Liver (tissue), 9 donors: ENCODE results near the gene MTA3. TPM values are rescaled to one million over a fixed set of nuclear protein-coding genes. Genes with fewer than 3 reads are reported as not detected.

Source experiments
- DNase-seq: peaks from one replicate; pipeline ENCODE4 v3.0.0-alpha.2; 2017; ENCODE audit warnings: low spot score
- H3K27ac ChIP-seq, 2 donors: one replicate each; pipeline ENCODE4 v1.7.0; 2013; ENCODE audit warnings: inconsistent platforms in 2 of 2, low read length in 2 of 2, control low read depth in 1 of 2, low read depth in 1 of 2, mild to moderate bottlenecking in 1 of 2
- H3K27me3 ChIP-seq, 4 donors: one replicate each; pipeline versions ENCODE4 v1.6.1 to v1.7.0; 2013; ENCODE audit warnings: low read length in 3 of 4, inconsistent platforms in 1 of 4, mild to moderate bottlenecking in 1 of 4, moderate library complexity in 1 of 4; ENCODE audit not compliant: control insufficient read depth in 4 of 4, insufficient read depth in 4 of 4
- H3K36me3 ChIP-seq, 4 donors: one replicate each; pipeline versions ENCODE4 v1.6.1 to v1.7.0; 2013; ENCODE audit warnings: low read length in 3 of 4, mild to moderate bottlenecking in 3 of 4, low read depth in 1 of 4, moderate library complexity in 1 of 4; ENCODE audit not compliant: control insufficient read depth in 4 of 4, insufficient read depth in 3 of 4
- H3K4me1 ChIP-seq, 4 donors: one replicate each; pipeline versions ENCODE4 v1.6.1 to v1.7.0; 2013; ENCODE audit warnings: low read length in 3 of 4, mild to moderate bottlenecking in 3 of 4, moderate library complexity in 1 of 4; ENCODE audit not compliant: control insufficient read depth in 4 of 4, insufficient read depth in 4 of 4
- H3K4me3 ChIP-seq, 3 donors: one replicate each; pipeline versions ENCODE4 v1.6.1 to v1.7.0; 2013; ENCODE audit warnings: low read length in 3 of 3, control low read depth in 1 of 3, low read depth in 1 of 3, mild to moderate bottlenecking in 1 of 3
- H3K9ac ChIP-seq, 2 donors: one replicate each; pipeline ENCODE4 v1.7.0; 2013; ENCODE audit warnings: low read length in 2 of 2, mild to moderate bottlenecking in 2 of 2, moderate library complexity in 2 of 2, control low read depth in 1 of 2, low read depth in 1 of 2
- H3K9me3 ChIP-seq, 4 donors: one replicate each; pipeline versions ENCODE4 v1.6.1 to v1.7.0; 2013; ENCODE audit warnings: low read length in 3 of 4; ENCODE audit not compliant: control insufficient read depth in 4 of 4
- CTCF ChIP-seq: fragments of 150-350 bp; IDR thresholded peaks from 2 replicates; pipeline ENCODE4 v1.5.1; 2017; ENCODE audit warnings: improper control_type of control experiment, low read depth, low read length; ENCODE audit not compliant: missing input control
- EGR1 ChIP-seq, 2 donors: IDR thresholded peaks; 2 replicates each; pipeline ENCODE4 v1.6.1; 2016 to 2018; ENCODE audit warnings: antibody characterized with exemption in 2 of 2, low read depth in 2 of 2
- FOXA1 ChIP-seq: IDR thresholded peaks from 2 replicates; pipeline ENCODE4 v1.6.1; 2016; ENCODE audit warnings: antibody characterized with exemption
- FOXA2 ChIP-seq: IDR thresholded peaks from 2 replicates; pipeline ENCODE4 v1.6.1; 2016; ENCODE audit warnings: antibody characterized with exemption
- GABPA ChIP-seq, 2 donors: IDR thresholded peaks in 1 of 2; conservative IDR thresholded peaks in 1 of 2; 2 replicates each; pipeline ENCODE4 v1.6.1; 2016; ENCODE audit warnings: antibody characterized with exemption in 2 of 2, mild to moderate bottlenecking in 1 of 2, moderate library complexity in 1 of 2
- HNF4A ChIP-seq, 2 donors: conservative IDR thresholded peaks; 2 replicates each; pipeline ENCODE4 v1.6.1; 2016; ENCODE audit warnings: antibody characterized with exemption in 2 of 2, mild to moderate bottlenecking in 2 of 2
- HNF4G ChIP-seq: IDR thresholded peaks from 2 replicates; pipeline ENCODE4 v1.6.1; 2016; ENCODE audit warnings: antibody characterized with exemption
- JUND ChIP-seq, 2 donors: IDR thresholded peaks; 2 replicates each; pipeline ENCODE4 v1.6.1; 2016; ENCODE audit warnings: antibody characterized with exemption in 2 of 2
- MAX ChIP-seq: IDR thresholded peaks from 2 replicates; pipeline ENCODE4 v1.6.1; 2016; ENCODE audit warnings: antibody characterized with exemption
- NR2F2 ChIP-seq: IDR thresholded peaks from 2 replicates; pipeline ENCODE4 v1.6.1; 2016; ENCODE audit warnings: antibody characterized with exemption
- RAD21 ChIP-seq, 2 donors: IDR thresholded peaks; 2 replicates each; pipeline ENCODE4 v1.6.1; 2016; ENCODE audit warnings: antibody characterized with exemption in 2 of 2, mild to moderate bottlenecking in 2 of 2
- RXRA ChIP-seq, 2 donors: IDR thresholded peaks; 2 replicates each; pipeline ENCODE4 v1.6.1; 2017 to 2018; ENCODE audit warnings: antibody characterized with exemption in 2 of 2, mild to moderate bottlenecking in 1 of 2
- SP1 ChIP-seq: IDR thresholded peaks from 2 replicates; pipeline ENCODE4 v1.6.1; 2018; ENCODE audit warnings: antibody characterized with exemption, mild to moderate bottlenecking
- TAF1 ChIP-seq: conservative IDR thresholded peaks from 2 replicates; pipeline ENCODE4 v1.6.1; 2016; ENCODE audit warnings: antibody characterized with exemption, mild to moderate bottlenecking
- YY1 ChIP-seq: IDR thresholded peaks from 2 replicates; pipeline ENCODE4 v1.6.1; 2016; ENCODE audit warnings: antibody characterized with exemption, mild to moderate bottlenecking
- WGBS: extraction: QIAGEN DNeasy Blood & Tissue Kit; methylation state at CpG from one replicate; pipeline ENCODE4 v1.1.7; 2013; 5-methylcytosine and 5-hydroxymethylcytosine counted together
- polyA plus RNA-seq, 2 donors: library from polyadenylated mRNA; stranded (reverse) in 1 of 2; unstranded in 1 of 2; fragments of 200-250 nt in 1 of 2; fragments of >200 nt in 1 of 2; fragmentation: Nextera tagmentation in 1 of 2; extraction: Ambion mirVana in 1 of 2; gene quantifications; one replicate each; pipeline versions ENCODE4 v1.2.1 to v1.2.3, GENCODE V29; 2013 to 2015
- total RNA-seq, 2 donors: library from RNA; depleted of rRNA; stranded (reverse); fragments of >200 nt; gene quantifications; one replicate each; pipeline ENCODE4 v1.2.3, GENCODE V29; 2014
- TF ChIP-seq, protein P1 (sequence below): IDR thresholded peaks from 2 replicates; pipeline ENCODE4 v1.6.1; 2016; ENCODE audit warnings: antibody characterized with exemption
- TF ChIP-seq, protein P2 (sequence below): IDR thresholded peaks from 2 replicates; pipeline ENCODE4 v1.6.1; 2016; ENCODE audit warnings: antibody characterized with exemption
- donor health status: healthy.
- donor health status: healthy.
- donor health status: healthy.
- donor health status: healthy.
- donor health status: healthy.

Gene MTA3
- total and polyA plus RNA-seq, 4 donors = 5.5 to 10.3 (median 6.8) TPM

DNA sequence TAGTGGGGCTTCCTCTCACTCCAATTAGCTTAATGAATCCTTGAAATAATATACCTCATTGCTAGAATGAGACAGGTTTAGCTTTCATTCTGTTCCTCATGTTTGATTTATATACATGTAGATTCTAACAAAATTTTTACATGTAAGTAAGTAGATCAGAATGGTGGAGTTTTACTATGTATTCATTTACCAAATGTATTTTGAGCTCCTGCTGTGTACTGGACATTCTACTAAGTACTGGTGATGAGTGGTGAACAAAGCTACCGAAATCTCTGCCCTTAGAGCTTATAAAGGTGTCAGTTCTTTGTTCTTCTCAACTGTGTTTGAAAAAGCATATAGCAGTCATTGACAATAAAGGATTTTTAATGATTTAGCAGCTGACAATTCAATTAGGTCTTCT lies 19.7 kb downstream of the MTA3 start:
- Histone ChIP-seq H3K9ac (no peak overlapping the region), H3K27me3 (no peaks in the 10 kb centered on the region), H3K9me3 (no peaks in the 10 kb centered on the region), H3K4me1 (no peaks in the 10 kb centered on the region), H3K36me3 (peaks cover 0 to 3% (median 0%) of the 10 kb centered on the region in 4 donors), H3K4me3 (no peak overlapping the region), H3K27ac (no peak overlapping the region)
- no peak for DNase-seq
- no peak for TF ChIP-seq MAX
- no peak for TF ChIP-seq EGR1 (IDR thresholded peaks at IDR 0.05; ENCODE audit: low read depth in 2 of 2)
- no peak for TF ChIP-seq RAD21 (IDR thresholded peaks at IDR 0.05)
- TF ChIP-seq RXRA (IDR thresholded peaks at IDR 0.05) = no peak
- no peak for TF ChIP-seq NR2F2
- TF ChIP-seq HNF4A (conservative IDR thresholded peaks at IDR 0.05) = no peak
- TF ChIP-seq SP1 = no peak
- TF ChIP-seq, protein P1, sequence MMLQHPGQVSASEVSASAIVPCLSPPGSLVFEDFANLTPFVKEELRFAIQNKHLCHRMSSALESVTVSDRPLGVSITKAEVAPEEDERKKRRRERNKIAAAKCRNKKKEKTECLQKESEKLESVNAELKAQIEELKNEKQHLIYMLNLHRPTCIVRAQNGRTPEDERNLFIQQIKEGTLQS = no peak
- TF ChIP-seq HNF4G = no peak
- TF ChIP-seq TAF1 = no peak
- no peak for TF ChIP-seq FOXA1
- TF ChIP-seq GABPA (IDR thresholded peaks at IDR 0.05 in 1 of 2, conservative IDR thresholded peaks at IDR 0.05 in 1 of 2) = no peak
- TF ChIP-seq YY1 = no peak
- TF ChIP-seq, protein P2, sequence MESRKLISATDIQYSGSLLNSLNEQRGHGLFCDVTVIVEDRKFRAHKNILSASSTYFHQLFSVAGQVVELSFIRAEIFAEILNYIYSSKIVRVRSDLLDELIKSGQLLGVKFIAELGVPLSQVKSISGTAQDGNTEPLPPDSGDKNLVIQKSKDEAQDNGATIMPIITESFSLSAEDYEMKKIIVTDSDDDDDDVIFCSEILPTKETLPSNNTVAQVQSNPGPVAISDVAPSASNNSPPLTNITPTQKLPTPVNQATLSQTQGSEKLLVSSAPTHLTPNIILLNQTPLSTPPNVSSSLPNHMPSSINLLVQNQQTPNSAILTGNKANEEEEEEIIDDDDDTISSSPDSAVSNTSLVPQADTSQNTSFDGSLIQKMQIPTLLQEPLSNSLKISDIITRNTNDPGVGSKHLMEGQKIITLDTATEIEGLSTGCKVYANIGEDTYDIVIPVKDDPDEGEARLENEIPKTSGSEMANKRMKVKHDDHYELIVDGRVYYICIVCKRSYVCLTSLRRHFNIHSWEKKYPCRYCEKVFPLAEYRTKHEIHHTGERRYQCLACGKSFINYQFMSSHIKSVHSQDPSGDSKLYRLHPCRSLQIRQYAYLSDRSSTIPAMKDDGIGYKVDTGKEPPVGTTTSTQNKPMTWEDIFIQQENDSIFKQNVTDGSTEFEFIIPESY = no peak
- no peak for TF ChIP-seq CTCF
- WGBS = 96% methylated on average over 1 of the region's 1 CpG

DNA sequence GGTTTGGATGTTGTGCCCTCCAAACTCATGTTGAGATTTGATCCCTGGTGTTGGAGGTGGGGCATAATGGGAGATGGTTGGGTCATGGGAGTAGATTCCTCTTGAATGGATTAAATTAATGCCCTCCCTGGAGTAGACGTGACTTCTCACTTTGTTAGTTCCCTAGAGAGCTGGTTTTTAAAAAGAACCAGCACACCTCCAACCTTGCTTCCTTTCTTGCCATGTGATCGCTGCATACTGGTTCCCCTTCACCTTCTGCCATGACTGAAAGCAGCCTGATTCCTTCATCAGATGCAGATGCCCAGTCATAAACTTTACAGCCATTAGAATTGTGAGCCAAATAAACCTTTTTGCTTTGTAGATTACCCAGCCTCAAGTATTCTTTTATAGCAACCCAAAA lies 21.7 kb downstream of the MTA3 start:
- Histone ChIP-seq H3K9me3 (no peaks in the 10 kb centered on the region), H3K27ac (no peak overlapping the region), H3K27me3 (no peaks in the 10 kb centered on the region), H3K9ac (no peak overlapping the region), H3K4me3 (no peak overlapping the region), H3K4me1 (no peaks in the 10 kb centered on the region), H3K36me3 (no peaks in the 10 kb centered on the region)
- TF ChIP-seq JUND (IDR thresholded peaks at IDR 0.05) (no peak), HNF4G (no peak)
- WGBS = 93% methylated on average over 2 of the region's 2 CpGs
- DNase-seq = no peak

DNA sequence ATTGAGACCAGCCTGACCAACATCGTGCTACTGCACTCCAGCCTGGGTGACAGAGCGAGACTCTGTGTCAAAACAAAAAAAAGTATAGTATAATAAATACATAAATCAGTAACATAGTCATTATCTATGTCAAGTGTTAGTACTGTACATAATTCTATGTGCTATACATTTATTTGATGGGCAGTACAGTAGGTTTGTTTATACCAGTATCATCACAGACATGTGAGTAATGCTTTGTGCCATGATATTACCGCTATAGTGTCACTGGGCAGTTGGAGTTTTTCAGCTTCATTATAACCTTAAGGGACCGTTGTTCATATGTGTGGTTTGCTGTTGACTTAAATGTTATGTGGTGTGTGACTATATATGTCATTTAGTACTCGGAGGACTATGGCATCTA lies 24.9 kb downstream of the MTA3 start:
- 94% methylated on average over 5 of the region's 5 CpGs for WGBS
- DNase-seq = no peak
- no peaks in the 10 kb centered on the region for H3K4me1 ChIP-seq
- no peaks in the 10 kb centered on the region for H3K9me3 ChIP-seq
- no peak overlapping the region for H3K4me3 ChIP-seq
- H3K9ac ChIP-seq = no peak overlapping the region
- no peaks in the 10 kb centered on the region for H3K27me3 ChIP-seq
- no peak overlapping the region for H3K27ac ChIP-seq
- no peaks in the 10 kb centered on the region for H3K36me3 ChIP-seq
- no peak for TF ChIP-seq YY1
- TF ChIP-seq HNF4G = no peak
- TF ChIP-seq CTCF = no peak
- TF ChIP-seq FOXA2 = no peak
- TF ChIP-seq HNF4A (conservative IDR thresholded peaks at IDR 0.05) = no peak
- no peak for TF ChIP-seq MAX
- TF ChIP-seq RAD21 (IDR thresholded peaks at IDR 0.05) = no peak
- no peak for TF ChIP-seq FOXA1
- no peak for TF ChIP-seq RXRA (IDR thresholded peaks at IDR 0.05)
- no peak for TF ChIP-seq SP1
- TF ChIP-seq, protein P1 = no peak
